ENCODE measurements around the gene PPP1R1C.

DNA sequence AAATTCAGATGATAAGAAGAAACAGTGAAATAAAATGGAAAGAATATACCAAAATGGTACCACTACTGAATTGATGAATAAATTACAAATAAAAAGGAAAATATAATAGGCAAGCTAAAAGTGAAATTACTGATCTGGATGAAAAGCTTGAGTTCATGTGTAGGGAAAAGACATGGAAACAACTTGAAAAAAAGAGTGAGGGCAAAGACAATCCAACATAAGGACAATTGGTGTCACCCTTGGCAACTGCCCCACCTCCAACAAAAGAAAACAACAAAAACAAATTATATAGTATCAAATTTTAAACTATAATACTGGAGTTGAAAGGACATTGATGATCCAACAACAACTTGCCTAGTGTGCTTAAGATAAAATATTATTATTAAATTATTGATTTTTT is 37.6 kb downstream of the PPP1R1C start:
- TF ChIP-seq, protein P1, sequence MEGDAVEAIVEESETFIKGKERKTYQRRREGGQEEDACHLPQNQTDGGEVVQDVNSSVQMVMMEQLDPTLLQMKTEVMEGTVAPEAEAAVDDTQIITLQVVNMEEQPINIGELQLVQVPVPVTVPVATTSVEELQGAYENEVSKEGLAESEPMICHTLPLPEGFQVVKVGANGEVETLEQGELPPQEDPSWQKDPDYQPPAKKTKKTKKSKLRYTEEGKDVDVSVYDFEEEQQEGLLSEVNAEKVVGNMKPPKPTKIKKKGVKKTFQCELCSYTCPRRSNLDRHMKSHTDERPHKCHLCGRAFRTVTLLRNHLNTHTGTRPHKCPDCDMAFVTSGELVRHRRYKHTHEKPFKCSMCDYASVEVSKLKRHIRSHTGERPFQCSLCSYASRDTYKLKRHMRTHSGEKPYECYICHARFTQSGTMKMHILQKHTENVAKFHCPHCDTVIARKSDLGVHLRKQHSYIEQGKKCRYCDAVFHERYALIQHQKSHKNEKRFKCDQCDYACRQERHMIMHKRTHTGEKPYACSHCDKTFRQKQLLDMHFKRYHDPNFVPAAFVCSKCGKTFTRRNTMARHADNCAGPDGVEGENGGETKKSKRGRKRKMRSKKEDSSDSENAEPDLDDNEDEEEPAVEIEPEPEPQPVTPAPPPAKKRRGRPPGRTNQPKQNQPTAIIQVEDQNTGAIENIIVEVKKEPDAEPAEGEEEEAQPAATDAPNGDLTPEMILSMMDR (IDR thresholded peaks at IDR 0.05): no peak
- no peak for TF ChIP-seq POLR2A (IDR thresholded peaks at IDR 0.05)
